GM12873 (cell line): Measurements from ENCODE around the gene CD69.
A peak's percentile ranks its signal among the peaks of the same experiment; 100 is the strongest.

ENCODE experiments used
- TF ChIP-seq, protein P1 (sequence below): IDR thresholded peaks from 2 replicates; pipeline ENCODE4 v1.5.1; 2012; ENCODE audit warnings: low read depth, mild to moderate bottlenecking, moderate library complexity, low read length, control low read depth; ENCODE audit not compliant: insufficient read depth; ENCODE audit errors: missing control alignments

The CD69 gene

DNA sequence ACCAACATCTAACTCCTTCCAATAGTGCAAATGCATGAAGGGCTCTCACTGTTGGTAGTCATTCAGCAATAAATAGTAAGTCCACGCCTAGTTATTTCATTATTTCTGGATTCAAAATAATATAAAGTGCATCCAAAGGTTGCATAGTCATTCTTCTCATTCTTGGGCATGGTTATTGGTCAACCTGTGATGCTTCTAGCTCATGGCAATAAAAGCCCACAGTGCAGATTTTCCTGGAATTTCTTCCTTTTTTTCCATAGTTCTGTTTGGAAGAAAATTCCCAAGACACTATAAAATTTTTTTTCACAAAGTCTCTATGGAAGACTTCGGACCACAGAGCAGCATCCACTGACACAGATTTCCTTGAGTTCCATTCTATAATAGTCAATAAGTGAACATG, 7.6 kb downstream of the CD69 start:
- TF ChIP-seq, protein P1, sequence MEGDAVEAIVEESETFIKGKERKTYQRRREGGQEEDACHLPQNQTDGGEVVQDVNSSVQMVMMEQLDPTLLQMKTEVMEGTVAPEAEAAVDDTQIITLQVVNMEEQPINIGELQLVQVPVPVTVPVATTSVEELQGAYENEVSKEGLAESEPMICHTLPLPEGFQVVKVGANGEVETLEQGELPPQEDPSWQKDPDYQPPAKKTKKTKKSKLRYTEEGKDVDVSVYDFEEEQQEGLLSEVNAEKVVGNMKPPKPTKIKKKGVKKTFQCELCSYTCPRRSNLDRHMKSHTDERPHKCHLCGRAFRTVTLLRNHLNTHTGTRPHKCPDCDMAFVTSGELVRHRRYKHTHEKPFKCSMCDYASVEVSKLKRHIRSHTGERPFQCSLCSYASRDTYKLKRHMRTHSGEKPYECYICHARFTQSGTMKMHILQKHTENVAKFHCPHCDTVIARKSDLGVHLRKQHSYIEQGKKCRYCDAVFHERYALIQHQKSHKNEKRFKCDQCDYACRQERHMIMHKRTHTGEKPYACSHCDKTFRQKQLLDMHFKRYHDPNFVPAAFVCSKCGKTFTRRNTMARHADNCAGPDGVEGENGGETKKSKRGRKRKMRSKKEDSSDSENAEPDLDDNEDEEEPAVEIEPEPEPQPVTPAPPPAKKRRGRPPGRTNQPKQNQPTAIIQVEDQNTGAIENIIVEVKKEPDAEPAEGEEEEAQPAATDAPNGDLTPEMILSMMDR = no peak

DNA sequence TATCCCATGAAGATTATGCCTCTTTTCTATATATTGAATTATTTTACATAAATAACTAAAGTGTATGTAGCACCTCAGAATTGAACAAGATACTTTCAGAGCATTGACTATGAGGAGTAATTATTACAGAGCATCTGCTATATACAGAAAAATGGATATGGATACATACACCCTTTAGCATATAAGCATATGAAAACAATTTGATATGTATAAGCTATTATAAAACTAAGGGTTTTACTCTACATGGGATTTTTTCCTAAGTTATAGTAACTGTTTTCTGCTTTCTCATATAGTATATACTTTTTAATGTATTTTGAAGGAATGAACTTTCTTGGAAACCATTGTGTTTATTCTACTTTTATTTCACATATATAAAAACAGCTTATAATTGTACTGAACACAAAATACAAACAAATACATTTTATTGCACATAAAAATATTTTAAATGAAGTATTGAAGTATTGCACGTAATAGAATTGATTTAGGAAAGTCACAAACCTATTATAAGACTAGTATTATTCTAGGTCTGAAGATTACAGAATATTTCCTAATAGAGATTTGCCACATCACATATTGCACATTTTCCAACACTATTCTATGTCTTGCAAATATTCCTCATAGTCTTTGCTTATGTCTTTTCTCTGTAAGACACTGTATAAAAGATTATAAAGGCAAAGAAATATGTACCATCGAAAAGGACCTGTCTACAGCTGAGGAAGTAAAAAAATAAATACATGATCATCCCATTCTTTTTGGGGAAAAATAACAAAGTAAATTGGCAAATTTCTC, 8.4 kb downstream of the CD69 start:
- TF ChIP-seq, protein P1 = no peak

DNA sequence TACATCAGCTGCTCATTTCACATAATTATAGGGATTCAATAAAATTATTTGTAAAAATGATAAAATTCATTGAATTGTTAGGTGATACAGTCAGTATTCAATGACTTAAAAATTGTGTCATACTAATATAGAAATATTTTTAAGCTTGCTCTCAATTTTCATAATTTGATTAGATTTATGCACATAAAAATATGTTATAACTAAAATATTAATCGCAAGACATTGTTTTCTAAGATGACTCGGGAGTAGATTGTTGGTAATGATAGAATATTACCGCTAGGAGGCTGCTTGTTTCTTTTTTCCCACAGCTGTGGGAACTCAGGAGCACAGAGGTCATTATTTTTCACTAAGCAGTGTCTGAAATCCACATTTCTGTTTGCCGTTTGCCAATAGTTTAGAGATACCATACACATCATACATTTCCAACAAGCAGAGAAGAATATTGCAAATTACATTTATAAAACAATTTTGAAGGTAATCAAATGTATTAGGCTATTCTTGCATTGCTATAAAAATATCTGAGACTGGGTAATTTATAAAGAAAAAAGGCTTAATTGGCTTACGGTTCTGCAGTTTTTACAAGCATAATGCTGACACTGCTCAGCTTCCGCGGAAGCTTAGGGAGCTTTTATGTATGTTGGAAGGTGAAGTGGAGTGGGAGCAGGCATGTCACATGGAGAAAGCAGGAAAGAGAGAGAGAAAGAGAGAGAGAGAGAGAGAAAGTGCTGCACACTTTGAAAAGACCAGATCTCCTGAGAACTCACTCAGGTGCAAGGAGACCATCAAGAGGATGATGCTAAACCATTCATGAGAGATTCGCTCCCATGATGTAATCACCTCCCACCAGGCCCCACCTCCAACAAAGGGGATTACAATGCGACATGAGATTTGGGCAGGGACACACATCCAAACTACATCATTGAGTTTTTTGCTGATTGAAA, 9.2 kb downstream of the CD69 start:
- TF ChIP-seq, protein P1 = peak; percentile 33

DNA sequence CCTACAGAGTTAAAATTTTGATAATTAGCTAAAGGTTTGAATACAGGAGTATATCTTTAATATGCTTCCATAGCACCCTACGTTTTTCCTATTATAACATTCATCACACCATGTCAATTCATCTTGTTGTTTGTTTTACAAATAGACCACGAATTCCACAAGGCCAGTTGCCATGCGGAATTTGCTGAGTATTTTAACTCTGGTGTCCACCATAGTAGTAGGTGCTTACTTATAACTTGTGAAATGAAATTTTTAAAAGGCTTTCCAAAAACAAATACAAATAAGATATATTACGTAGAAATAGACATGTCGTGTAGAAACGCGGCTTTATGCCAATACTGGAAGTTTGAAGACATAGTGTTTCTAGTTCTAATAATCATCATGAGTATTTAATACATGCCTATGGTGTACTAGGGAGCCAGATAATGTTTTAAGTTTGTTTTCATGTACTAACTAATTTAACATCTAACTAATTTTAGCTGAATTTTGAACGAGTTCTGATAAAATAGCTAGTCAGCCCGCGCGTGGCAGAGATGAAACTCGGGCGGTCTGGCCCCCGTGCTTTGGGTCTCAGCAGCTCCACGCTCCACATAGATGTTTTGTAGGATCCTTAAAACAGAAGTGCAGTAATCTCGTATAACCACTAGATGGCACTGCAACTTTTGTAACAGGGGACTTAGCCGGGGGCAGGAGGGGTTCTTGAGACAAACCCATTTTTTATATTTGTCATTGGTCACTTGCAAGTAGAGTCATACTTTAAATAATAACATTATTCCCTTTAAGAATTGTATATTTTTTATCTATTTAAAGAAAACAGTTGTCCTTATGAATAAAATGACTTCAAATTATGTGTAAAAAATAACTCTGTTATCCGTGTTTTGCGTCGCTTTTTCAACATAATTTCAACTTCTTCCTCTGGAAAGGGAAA, 10.2 kb downstream of the CD69 start:
- TF ChIP-seq, protein P1 = peak; percentile 73

DNA sequence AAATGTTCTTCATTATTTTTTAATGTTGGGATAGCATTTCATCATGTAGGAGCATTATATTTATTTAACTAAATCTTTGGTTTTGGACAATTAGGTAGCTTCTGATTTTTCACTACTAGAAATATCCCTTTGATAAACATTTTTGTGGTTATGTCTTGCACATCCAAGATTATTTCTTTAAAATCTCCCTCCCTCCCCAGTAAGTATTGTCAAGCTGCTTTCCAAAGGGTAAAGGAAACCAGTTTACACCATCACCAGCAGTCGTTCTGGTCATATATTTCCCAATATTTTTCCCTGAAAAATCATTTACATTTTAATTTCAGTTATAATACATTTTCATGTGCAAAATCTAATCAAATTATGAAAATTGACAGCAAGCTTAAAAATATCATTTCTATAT, 11.1 kb downstream of the CD69 start:
- TF ChIP-seq, protein P1 = no peak

DNA sequence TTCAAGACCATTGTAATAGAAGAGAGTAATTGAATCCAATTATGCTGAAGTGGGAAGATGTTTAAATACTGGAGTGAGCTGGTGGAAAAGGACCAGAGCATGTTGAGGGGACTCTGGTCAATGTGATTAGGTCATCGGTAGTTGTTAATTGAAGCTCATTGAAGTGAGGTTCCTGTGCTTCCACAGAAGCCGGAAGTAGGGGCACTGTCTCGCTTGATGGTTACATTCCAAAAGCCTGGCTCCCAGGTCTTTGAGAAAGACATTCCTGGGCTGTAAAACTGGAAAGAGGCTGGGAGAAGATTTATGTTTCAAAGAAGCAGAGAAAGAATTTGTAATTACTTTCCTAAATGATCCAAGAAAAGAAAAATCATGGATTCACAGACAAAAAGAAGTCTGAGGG, 15.5 kb downstream of the CD69 start:
- TF ChIP-seq, protein P1 = no peak
